ENCODE data around the gene TXNRD2.

TXNRD2 gene

DNA sequence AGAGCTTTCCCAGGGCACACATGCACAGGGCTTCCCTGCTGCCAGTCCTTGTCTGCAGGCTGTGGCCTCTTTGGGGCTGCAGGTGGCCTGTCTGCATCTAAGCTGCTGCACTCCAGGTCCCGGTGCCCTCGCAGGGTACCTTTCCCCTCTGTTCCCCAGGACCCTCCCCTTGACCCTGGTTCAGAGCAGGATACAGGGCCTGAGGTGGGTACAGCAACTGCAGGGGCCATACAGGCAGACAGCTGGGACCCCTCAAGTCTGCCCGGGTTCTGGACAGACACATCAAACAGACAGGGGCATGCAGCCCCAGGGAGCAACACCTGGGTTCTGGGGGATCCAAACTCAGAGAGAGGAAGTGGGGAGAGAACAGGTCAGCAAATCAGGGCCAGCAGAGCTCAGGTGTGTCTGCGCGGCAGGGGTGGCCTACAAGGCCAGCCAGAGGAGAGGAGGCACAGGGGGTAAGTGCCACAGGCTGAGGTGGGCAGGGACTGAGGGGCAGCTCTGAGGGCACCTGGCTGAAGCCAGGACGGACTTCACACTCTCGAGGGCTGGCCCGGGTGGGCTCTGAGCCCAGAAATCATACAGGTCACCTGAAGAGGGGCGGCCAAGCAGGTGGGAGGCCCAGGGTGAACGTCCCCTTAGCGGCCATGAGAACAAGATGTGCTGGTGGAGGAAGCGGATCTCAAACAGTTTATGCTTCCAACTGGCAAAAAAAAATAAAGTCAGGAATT, 29.9 kb downstream of the TXNRD2 start:
- TF ChIP-seq REST (IDR thresholded peaks at IDR 0.05; ENCODE audit: insufficient read depth in 1 of 2, low read depth in 2 of 2, low read length in 2 of 2) = no peak
- no peak for TF ChIP-seq POLR2AphosphoS5 (IDR thresholded peaks at IDR 0.05; ENCODE audit: low read depth, low read length)
- no peak for TF ChIP-seq FOXP2 (optimal IDR thresholded peaks at IDR 0.05; ENCODE audit: borderline replicate concordance, extremely low read depth, extremely low read length, insufficient read depth)
- TF ChIP-seq TAF1 (IDR thresholded peaks at IDR 0.05; ENCODE audit: borderline replicate concordance, insufficient read depth, low read length) = no peak
- TF ChIP-seq SIN3A (IDR thresholded peaks at IDR 0.05; ENCODE audit: borderline replicate concordance, insufficient read depth, low read length) = no peak

DNA sequence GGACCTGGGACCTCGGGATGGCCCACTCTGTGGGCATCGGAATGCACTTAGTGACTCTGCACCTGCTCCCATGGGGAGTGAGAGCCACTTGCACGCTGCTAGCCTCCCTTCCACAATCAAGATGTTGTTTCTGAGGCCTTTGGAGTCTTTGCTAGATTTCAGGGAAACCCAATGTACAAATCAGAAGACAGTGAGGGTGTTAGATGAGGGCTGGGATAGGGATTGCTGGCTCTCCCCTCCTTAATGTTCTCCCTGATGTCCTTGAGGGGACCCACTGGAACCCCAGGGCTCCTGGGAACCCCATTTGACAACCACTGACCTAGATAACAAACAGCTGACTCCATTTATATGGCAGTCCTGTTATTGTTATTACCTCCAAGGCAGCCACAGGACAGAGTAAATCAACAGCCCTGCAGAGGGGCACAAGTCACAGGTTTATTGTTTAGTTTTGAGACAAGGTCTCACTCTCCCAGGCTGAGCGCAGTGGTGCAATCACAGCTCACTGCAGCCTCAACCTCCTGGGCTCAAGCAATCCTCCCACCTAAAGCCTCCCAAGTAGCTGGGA, 31.4 kb downstream of the TXNRD2 start:
- TF ChIP-seq FOXP2 (optimal IDR thresholded peaks at IDR 0.05; ENCODE audit: borderline replicate concordance, extremely low read depth, extremely low read length, insufficient read depth) (no peak), POLR2AphosphoS5 (IDR thresholded peaks at IDR 0.05; ENCODE audit: low read depth, low read length) (no peak), REST (IDR thresholded peaks at IDR 0.05; ENCODE audit: insufficient read depth in 1 of 2, low read depth in 2 of 2, low read length in 2 of 2) (no peak), TAF1 (IDR thresholded peaks at IDR 0.05; ENCODE audit: borderline replicate concordance, insufficient read depth, low read length) (no peak), SIN3A (IDR thresholded peaks at IDR 0.05; ENCODE audit: borderline replicate concordance, insufficient read depth, low read length) (no peak)

DNA sequence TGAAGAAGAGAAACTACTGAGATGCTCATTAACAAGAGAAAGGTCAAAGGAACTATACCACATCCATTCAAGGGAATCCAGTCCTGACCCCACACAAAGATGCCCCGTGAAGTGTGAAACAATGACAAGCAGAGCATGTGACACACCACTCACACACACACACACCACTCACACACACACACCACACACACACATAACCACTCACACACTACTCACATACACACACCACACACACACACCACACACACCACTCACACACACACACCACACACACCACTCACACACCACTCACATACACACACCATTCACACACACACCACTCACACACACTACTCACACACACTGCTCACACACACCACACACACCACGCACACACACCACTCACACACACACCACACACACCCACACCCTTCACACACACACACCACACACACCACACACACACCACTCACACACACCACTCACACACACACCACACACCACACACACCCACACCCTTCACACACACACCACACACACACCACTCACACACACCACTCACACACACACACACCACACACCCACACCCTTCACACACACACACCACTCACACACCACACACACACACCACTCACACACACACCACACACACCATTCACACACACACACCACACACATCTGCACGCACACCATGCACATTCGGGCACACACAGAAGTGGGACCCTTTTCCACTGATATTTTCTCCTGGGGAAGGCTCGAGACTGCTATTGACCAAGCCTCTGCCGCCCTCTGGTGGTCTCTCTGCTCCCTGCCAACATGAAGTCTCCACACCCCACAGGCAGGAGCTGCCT, 32.1 kb downstream of the TXNRD2 start:
- TF ChIP-seq POLR2AphosphoS5 (IDR thresholded peaks at IDR 0.05; ENCODE audit: low read depth, low read length) = no peak

GRCh38 chr22:19905347-19906276, 36.0 kb downstream of the TXNRD2 start:
- TF ChIP-seq SIN3A (IDR thresholded peaks at IDR 0.05; ENCODE audit: borderline replicate concordance, insufficient read depth, low read length) (no peak), POLR2AphosphoS5 (IDR thresholded peaks at IDR 0.05; ENCODE audit: low read depth, low read length) (no peak), FOXP2 (optimal IDR thresholded peaks at IDR 0.05; ENCODE audit: borderline replicate concordance, extremely low read depth, extremely low read length, insufficient read depth) (no peak), TAF1 (IDR thresholded peaks at IDR 0.05; ENCODE audit: borderline replicate concordance, insufficient read depth, low read length) (no peak), REST (IDR thresholded peaks at IDR 0.05; ENCODE audit: insufficient read depth in 1 of 2, low read depth in 2 of 2, low read length in 2 of 2) (no peak)

DNA sequence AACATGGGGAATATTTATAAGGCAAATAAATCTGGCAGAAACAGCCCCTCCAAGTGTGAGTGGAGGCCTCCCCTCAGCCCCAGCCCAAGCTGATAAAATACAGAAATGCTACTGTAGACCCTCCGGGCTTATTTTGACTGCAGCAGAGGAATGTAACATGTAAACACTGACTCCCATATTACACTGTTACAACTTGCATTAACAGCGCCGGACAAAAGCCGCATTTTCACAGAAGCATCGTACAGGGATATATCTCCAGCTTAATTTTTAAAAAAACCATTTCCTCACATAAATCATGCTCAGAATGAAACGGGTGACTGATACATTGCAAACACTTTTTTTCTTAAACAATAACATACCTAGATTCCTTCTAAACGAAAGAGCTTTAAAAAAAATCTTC, 36.7 kb downstream of the TXNRD2 start:
- TF ChIP-seq FOXP2 (optimal IDR thresholded peaks at IDR 0.05; ENCODE audit: borderline replicate concordance, extremely low read depth, extremely low read length, insufficient read depth) = no peak
- TF ChIP-seq POLR2AphosphoS5 (IDR thresholded peaks at IDR 0.05; ENCODE audit: low read depth, low read length) = no peak
- no peak for TF ChIP-seq REST (IDR thresholded peaks at IDR 0.05; ENCODE audit: insufficient read depth in 1 of 2, low read depth in 2 of 2, low read length in 2 of 2)
- TF ChIP-seq SIN3A (IDR thresholded peaks at IDR 0.05; ENCODE audit: borderline replicate concordance, insufficient read depth, low read length) = no peak
- no peak for TF ChIP-seq TAF1 (IDR thresholded peaks at IDR 0.05; ENCODE audit: borderline replicate concordance, insufficient read depth, low read length)
